Endodermal cell (in vitro differentiated cells): ENCODE results near the gene BBOX1. TPM values are rescaled to one million over a fixed set of nuclear protein-coding genes. Genes with fewer than 3 reads are reported as not detected.

Experiments used
- DNase-seq: peaks from one replicate; pipeline ENCODE4 v3.0.0-alpha.2; 2017
- H3K27ac ChIP-seq: 2 replicates; pipeline ENCODE4 v1.5.1; 2013; ENCODE audit warnings: mild to moderate bottlenecking, low read depth, low read length, moderate library complexity
- H3K27me3 ChIP-seq: 2 replicates; pipeline ENCODE4 v1.6.1; 2013; ENCODE audit warnings: mild to moderate bottlenecking, low read length, moderate library complexity; ENCODE audit not compliant: insufficient read depth, control insufficient read depth, poor library complexity, severe bottlenecking
- H3K36me3 ChIP-seq: 2 replicates; pipeline ENCODE4 v1.7.0; 2013; ENCODE audit warnings: mild to moderate bottlenecking, low read length, moderate library complexity; ENCODE audit not compliant: control insufficient read depth, insufficient read depth
- H3K4me1 ChIP-seq: one replicate; pipeline ENCODE4 v1.7.0; 2013; ENCODE audit warnings: low read length; ENCODE audit not compliant: control insufficient read depth, insufficient read depth
- H3K4me3 ChIP-seq: 2 replicates; pipeline ENCODE4 v1.5.1; 2013; ENCODE audit warnings: mild to moderate bottlenecking, low read length, moderate library complexity
- H3K9ac ChIP-seq: 2 replicates; pipeline ENCODE4 v1.6.1; 2013; ENCODE audit warnings: mild to moderate bottlenecking, low read length, moderate library complexity; ENCODE audit not compliant: poor library complexity, severe bottlenecking; ENCODE audit errors: extremely low read depth
- H3K9me3 ChIP-seq: 2 replicates; pipeline ENCODE4 v1.6.1; 2013; ENCODE audit warnings: mild to moderate bottlenecking, low read length, moderate library complexity; ENCODE audit not compliant: control insufficient read depth
- H3K27ac Mint-ChIP-seq: 2 replicates; pipeline ENCODE4 v1.8.0; 2020; ENCODE audit warnings: mixed read lengths
- H3K27me3 Mint-ChIP-seq: 2 replicates; pipeline ENCODE4 v1.8.0; 2021; ENCODE audit warnings: mild to moderate bottlenecking, mixed read lengths; ENCODE audit not compliant: insufficient read depth
- H3K36me3 Mint-ChIP-seq: 2 replicates; pipeline ENCODE4 v1.8.0; 2020; ENCODE audit warnings: low read depth, mixed read lengths
- H3K4me1 Mint-ChIP-seq: 2 replicates; pipeline ENCODE4 v1.8.0; 2020; ENCODE audit warnings: mixed read lengths
- H3K4me3 Mint-ChIP-seq: 2 replicates; pipeline ENCODE4 v1.8.0; 2020; ENCODE audit warnings: mild to moderate bottlenecking, moderate library complexity, mixed read lengths
- H3K9me3 Mint-ChIP-seq: 2 replicates; pipeline ENCODE4 v1.8.0; 2020; ENCODE audit warnings: mild to moderate bottlenecking, mixed read lengths
- CTCF ChIP-seq: fragments of 200-600 bp; sonication (generic); conservative IDR thresholded peaks from 2 replicates; pipeline ENCODE4 v1.5.0; 2021; ENCODE audit warnings: antibody characterized with exemption, mild to moderate bottlenecking
- WGBS, 2 experiments: methylation state at CpG; one replicate each; pipeline versions ENCODE4 v1.1.5 to v1.1.7; 2013; ENCODE audit warnings: missing lambda C conversion rate in 2 of 2, mixed read lengths in 1 of 2; ENCODE audit not compliant: insufficient coverage in 1 of 2, insufficient read length in 1 of 2; 5-methylcytosine and 5-hydroxymethylcytosine counted together
- total RNA-seq, 2 donors: library from RNA; stranded (reverse); fragmentation: NEBNext Ultra II Directional in 1 of 2; extraction: Animal tissue kit (Norgen Biotek cat#: 25700) in 1 of 2; gene quantifications; 2 replicates in 1 of 2; 3 replicates in 1 of 2; pipeline ENCODE4 v1.2.1, GENCODE V29; 2021

BBOX1 gene
- total RNA-seq, 2 donors from 2014 or later, result not detected

- Histone ChIP-seq H3K36me3 (no peaks in the 10 kb centered on the region), H3K4me1 (no peaks in the 10 kb centered on the region), H3K27me3 (peaks cover 17% of the 10 kb centered on the region), H3K9ac (no peak overlapping the region), H3K27ac (no peak overlapping the region), H3K9me3 (peaks cover 16% of the 10 kb centered on the region), H3K4me3 (no peak overlapping the region)
- TF ChIP-seq CTCF, result no peak
- Mint-ChIP-seq H3K27me3 (peaks cover 16% of the 10 kb centered on the region), H3K36me3 (peaks cover 8% of the 10 kb centered on the region), H3K4me1 (no peaks in the 10 kb centered on the region), H3K4me3 (no peak overlapping the region), H3K27ac (no peak overlapping the region), H3K9me3 (no peaks in the 10 kb centered on the region)
- no peak for DNase-seq
- WGBS, 2 experiments, result 40 to 65% methylated on average over 1 to 2 of the region's 2 CpGs
Observed at GRCh38 chr11:27166130-27166529, 125.5 kb downstream of the BBOX1 start.

GRCh38 chr11:27171376-27171958 lies 130.9 kb downstream of the BBOX1 start:
- Mint-ChIP-seq H3K27me3 (peaks cover 17% of the 10 kb centered on the region), H3K9me3 (peaks cover 2% of the 10 kb centered on the region), H3K27ac (no peak overlapping the region), H3K36me3 (peaks cover 12% of the 10 kb centered on the region), H3K4me1 (peaks cover 30% of the 10 kb centered on the region), H3K4me3 (no peak overlapping the region)
- Histone ChIP-seq H3K27me3 (peaks cover 25% of the 10 kb centered on the region), H3K9me3 (peaks cover 8% of the 10 kb centered on the region), H3K36me3 (no peaks in the 10 kb centered on the region), H3K4me1 (peaks cover 9% of the 10 kb centered on the region), H3K27ac (no peak overlapping the region), H3K4me3 (no peak overlapping the region), H3K9ac (no peak overlapping the region)
- WGBS, 2 experiments, result 56 to 75% methylated on average over 1 to 4 of the region's 4 CpGs
- TF ChIP-seq CTCF, result no peak
- DNase-seq, result no peak

DNA sequence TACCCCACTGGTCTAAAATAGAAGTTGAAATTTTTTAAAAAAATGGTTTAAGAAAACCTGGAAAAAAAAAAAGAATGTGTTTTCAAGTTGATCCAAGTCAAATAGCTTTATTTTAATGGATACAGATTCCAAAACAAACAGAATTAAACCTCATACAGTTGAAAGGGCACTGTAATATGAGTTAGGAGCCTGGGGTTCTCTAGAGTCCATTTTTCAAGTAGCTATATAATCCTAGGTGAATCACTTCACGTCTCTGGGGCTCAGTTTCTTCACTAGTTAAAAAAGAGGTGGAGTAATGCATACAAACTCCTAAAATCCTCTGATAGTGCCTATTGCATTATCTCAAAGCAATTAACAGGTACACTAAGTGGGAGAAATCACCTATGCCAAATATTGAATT lies 132.9 kb downstream of the BBOX1 start:
- no peak overlapping the region for H3K9ac ChIP-seq
- peaks cover 2% of the 10 kb centered on the region for H3K9me3 Mint-ChIP-seq
- H3K9me3 ChIP-seq, result peaks cover 8% of the 10 kb centered on the region
- H3K27me3 ChIP-seq, result peaks cover 21% of the 10 kb centered on the region
- peak overlapping the region; percentile 5 for H3K4me3 ChIP-seq
- no peaks in the 10 kb centered on the region for H3K36me3 ChIP-seq
- no peak for TF ChIP-seq CTCF
- H3K27ac ChIP-seq, result no peak overlapping the region
- H3K27ac Mint-ChIP-seq, result no peak overlapping the region
- H3K4me1 Mint-ChIP-seq, result peaks cover 30% of the 10 kb centered on the region
- peaks cover 9% of the 10 kb centered on the region for H3K4me1 ChIP-seq
- no peak for DNase-seq
- no peak overlapping the region for H3K4me3 Mint-ChIP-seq
- peaks cover 15% of the 10 kb centered on the region for H3K27me3 Mint-ChIP-seq
- H3K36me3 Mint-ChIP-seq, result peaks cover 16% of the 10 kb centered on the region
- WGBS, 2 experiments, result 43% methylated on average over 1 of the region's 1 CpG; no CpG with 5 or more reads in 1 of the 2 experiments
